ENCODE data around the gene DSN1. TPM values are rescaled to one million over a fixed set of nuclear protein-coding genes. Genes with fewer than 3 reads are reported as not detected.

DSN1 gene
- total RNA-seq, 1 donor from 2014 or later: 7.6 TPM

GRCh38 chr20:36784900-36785299 is 11.3 kb upstream of the DSN1 start:
- H3K4me3 Mint-ChIP-seq (ENCODE audit: unreplicated experiment): no peak overlapping the region
- H3K27me3 Mint-ChIP-seq (ENCODE audit: unreplicated experiment): no peaks in the 10 kb centered on the region
- no peak for DNase-seq (ENCODE audit: extremely low spot score, unreplicated experiment)
- no peak overlapping the region for H3K27ac Mint-ChIP-seq (ENCODE audit: unreplicated experiment)
- TF ChIP-seq CTCF (IDR thresholded peaks at IDR 0.05): no peak
- H3K36me3 Mint-ChIP-seq (ENCODE audit: unreplicated experiment): peaks cover 32% of the 10 kb centered on the region
- H3K4me1 Mint-ChIP-seq (ENCODE audit: unreplicated experiment): no peaks in the 10 kb centered on the region
- no peaks in the 10 kb centered on the region for H3K9me3 Mint-ChIP-seq (ENCODE audit: unreplicated experiment)

GRCh38 chr20:36784116-36784515 is 10.6 kb upstream of the DSN1 start:
- Mint-ChIP-seq H3K9me3 (ENCODE audit: unreplicated experiment) (no peaks in the 10 kb centered on the region), H3K36me3 (ENCODE audit: unreplicated experiment) (peaks cover 32% of the 10 kb centered on the region), H3K4me3 (ENCODE audit: unreplicated experiment) (no peak overlapping the region), H3K27me3 (ENCODE audit: unreplicated experiment) (no peaks in the 10 kb centered on the region), H3K4me1 (ENCODE audit: unreplicated experiment) (no peaks in the 10 kb centered on the region), H3K27ac (ENCODE audit: unreplicated experiment) (no peak overlapping the region)
- no peak for DNase-seq (ENCODE audit: extremely low spot score, unreplicated experiment)
- TF ChIP-seq CTCF (IDR thresholded peaks at IDR 0.05): no peak

GRCh38 chr20:36779656-36780025 is 6.1 kb upstream of the DSN1 start:
- no peak for TF ChIP-seq CTCF (IDR thresholded peaks at IDR 0.05)
- peaks cover 23% of the 10 kb centered on the region for H3K36me3 Mint-ChIP-seq (ENCODE audit: unreplicated experiment)

GRCh38 chr20:36778831-36779655 is 5.5 kb upstream of the DSN1 start:
- H3K27me3 Mint-ChIP-seq (ENCODE audit: unreplicated experiment): no peaks in the 10 kb centered on the region
- no peak for DNase-seq (ENCODE audit: extremely low spot score, unreplicated experiment)
- TF ChIP-seq CTCF (IDR thresholded peaks at IDR 0.05): no peak
- H3K4me1 Mint-ChIP-seq (ENCODE audit: unreplicated experiment): peaks cover 2% of the 10 kb centered on the region
- H3K4me3 Mint-ChIP-seq (ENCODE audit: unreplicated experiment): no peak overlapping the region
- peaks cover 17% of the 10 kb centered on the region for H3K36me3 Mint-ChIP-seq (ENCODE audit: unreplicated experiment)
- no peak overlapping the region for H3K27ac Mint-ChIP-seq (ENCODE audit: unreplicated experiment)
- H3K9me3 Mint-ChIP-seq (ENCODE audit: unreplicated experiment): no peaks in the 10 kb centered on the region

More at GRCh38 chr20:36779656-36780025, 6.1 kb upstream of the DSN1 start:
- Mint-ChIP-seq H3K27ac (ENCODE audit: unreplicated experiment) (no peak overlapping the region), H3K4me3 (ENCODE audit: unreplicated experiment) (no peak overlapping the region), H3K9me3 (ENCODE audit: unreplicated experiment) (no peaks in the 10 kb centered on the region), H3K27me3 (ENCODE audit: unreplicated experiment) (no peaks in the 10 kb centered on the region), H3K4me1 (ENCODE audit: unreplicated experiment) (peaks cover 2% of the 10 kb centered on the region)
- no peak for DNase-seq (ENCODE audit: extremely low spot score, unreplicated experiment)

- H3K4me3 Mint-ChIP-seq (ENCODE audit: unreplicated experiment): no peak overlapping the region
These were observed 4.0 kb upstream of the DSN1 start for GRCh38 chr20:36777576-36777975.

More at GRCh38 chr20:36777576-36777975, 4.0 kb upstream of the DSN1 start:
- DNase-seq (ENCODE audit: extremely low spot score, unreplicated experiment): no peak
- no peaks in the 10 kb centered on the region for H3K27me3 Mint-ChIP-seq (ENCODE audit: unreplicated experiment)
- no peaks in the 10 kb centered on the region for H3K9me3 Mint-ChIP-seq (ENCODE audit: unreplicated experiment)
- TF ChIP-seq CTCF (IDR thresholded peaks at IDR 0.05): no peak
- H3K4me1 Mint-ChIP-seq (ENCODE audit: unreplicated experiment): peaks cover 9% of the 10 kb centered on the region
- peaks cover 4% of the 10 kb centered on the region for H3K36me3 Mint-ChIP-seq (ENCODE audit: unreplicated experiment)
- no peak overlapping the region for H3K27ac Mint-ChIP-seq (ENCODE audit: unreplicated experiment)
